Vagina (tissue), 2 donors: ENCODE results near the gene SORCS2. TPM values are rescaled to one million over a fixed set of nuclear protein-coding genes. Genes with fewer than 3 reads are reported as not detected.

Experiments used
- DNase-seq, 2 donors: peaks; one replicate each; pipeline ENCODE4 v3.0.0-alpha.2; 2017; ENCODE audit errors: extremely low spot score in 2 of 2
- H3K27ac ChIP-seq: fragments of 200-600 bp; sonication (generic); one replicate; pipeline ENCODE4 v1.5.1; 2019
- H3K27me3 ChIP-seq: fragments of 200-600 bp; sonication (generic); one replicate; pipeline ENCODE4 v1.5.1; 2019
- H3K36me3 ChIP-seq, 2 donors: fragments of 200-600 bp; sonication (generic); one replicate each; pipeline ENCODE4 v1.5.1; 2017 to 2019
- H3K4me1 ChIP-seq: fragments of 200-600 bp; sonication (generic); one replicate; pipeline ENCODE4 v1.5.1; 2019
- H3K4me3 ChIP-seq, 2 donors: fragments of 200-600 bp; sonication (generic); 1 replicate in 1 of 2; 2 replicates in 1 of 2; pipeline ENCODE4 v1.5.1; 2016 to 2019
- H3K9me3 ChIP-seq: fragments of 200-600 bp; sonication (generic); one replicate; pipeline ENCODE4 v1.5.1; 2019
- POLR2A ChIP-seq, 2 donors: fragments of 450-650 bp; IDR thresholded peaks; one replicate each; pipeline ENCODE4 v1.6.1; 2017; ENCODE audit warnings: antibody characterized with exemption in 2 of 2, mild to moderate bottlenecking in 2 of 2, moderate library complexity in 2 of 2
- POLR2AphosphoS5 ChIP-seq, 2 donors: sonication (generic); formaldehyde crosslinking; IDR thresholded peaks; one replicate each; pipeline ENCODE4 v1.9.0; 2017; ENCODE audit warnings: antibody characterized with exemption in 2 of 2, mild to moderate bottlenecking in 2 of 2, low read depth in 1 of 2; ENCODE audit not compliant: insufficient read depth in 1 of 2
- intact Hi-C: fragments of 100-400 bp; cut with DNase I; formaldehyde crosslinking; loops from one replicate; pipeline ENCODE4 v1.15.1; 2023
- total RNA-seq: library from RNA; depleted of rRNA; stranded (reverse); fragments of >200 nt; gene quantifications from one replicate; pipeline ENCODE4 v1.2.3, GENCODE V29; 2016
- TF ChIP-seq, protein P1 (sequence below), 3 experiments: fragments of 450-650 bp in 2 of 3; fragments of 200-600 bp in 1 of 3; sonication (generic) in 1 of 3; IDR thresholded peaks; one replicate each; pipeline ENCODE4 v1.5.1; 2017 to 2019; ENCODE audit warnings: antibody characterized with exemption in 3 of 3, mild to moderate bottlenecking in 2 of 3, moderate library complexity in 2 of 3

The SORCS2 gene
- total RNA-seq, 1 donor from 2014 or later: 5.4 TPM

DNA sequence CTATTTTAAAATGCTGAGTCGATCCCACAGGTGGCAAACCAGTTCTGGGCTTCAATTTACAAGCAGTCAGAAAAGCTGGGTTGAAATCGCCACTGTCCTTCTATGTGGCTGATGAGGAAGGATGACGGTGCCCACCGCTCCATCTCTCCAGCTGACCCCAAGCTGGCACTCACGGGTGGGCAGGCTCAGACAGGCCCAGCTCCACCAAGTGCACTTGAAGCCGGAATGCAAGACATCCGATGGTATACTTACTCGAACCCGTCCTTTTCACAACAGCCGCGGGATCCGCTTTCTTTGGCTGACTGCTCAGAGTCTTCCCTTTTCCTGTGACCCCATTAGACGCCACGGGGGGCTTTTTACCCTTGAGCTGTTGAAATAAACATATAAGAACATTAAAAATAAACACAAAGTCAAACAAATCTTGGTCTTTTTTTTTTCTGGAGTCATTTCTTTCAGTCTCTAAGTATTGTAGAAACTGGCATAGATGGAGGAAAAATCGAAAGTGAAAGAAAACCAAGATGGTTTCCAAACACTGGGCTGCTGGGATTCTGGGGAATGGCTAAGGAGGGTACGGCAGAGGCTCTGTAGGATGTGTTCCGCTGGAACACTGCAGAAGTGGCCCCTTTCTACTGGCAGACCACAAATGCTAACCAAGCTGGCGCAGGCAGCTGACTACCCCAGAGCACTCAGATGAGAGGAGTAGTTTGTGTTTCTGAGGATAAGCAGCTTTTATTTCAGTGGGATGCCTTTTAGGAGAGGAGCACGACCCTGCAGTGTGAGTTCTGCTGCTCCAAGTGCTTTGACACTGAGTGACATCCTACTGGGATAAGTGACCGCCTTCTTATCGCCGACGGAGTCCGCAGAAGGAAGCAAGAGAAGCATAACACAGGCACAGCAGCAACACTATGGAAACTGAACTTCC lies 586.4 kb downstream of the SORCS2 start:
- Histone ChIP-seq H3K27me3 (no peaks in the 10 kb centered on the region), H3K27ac (no peak overlapping the region), H3K36me3 (peaks cover 0 to 32% of the 10 kb centered on the region in 2 donors), H3K9me3 (no peaks in the 10 kb centered on the region), H3K4me1 (peaks cover 8% of the 10 kb centered on the region), H3K4me3 (no peak overlapping the region)
- DNase-seq: no peak
- TF ChIP-seq, protein P1, sequence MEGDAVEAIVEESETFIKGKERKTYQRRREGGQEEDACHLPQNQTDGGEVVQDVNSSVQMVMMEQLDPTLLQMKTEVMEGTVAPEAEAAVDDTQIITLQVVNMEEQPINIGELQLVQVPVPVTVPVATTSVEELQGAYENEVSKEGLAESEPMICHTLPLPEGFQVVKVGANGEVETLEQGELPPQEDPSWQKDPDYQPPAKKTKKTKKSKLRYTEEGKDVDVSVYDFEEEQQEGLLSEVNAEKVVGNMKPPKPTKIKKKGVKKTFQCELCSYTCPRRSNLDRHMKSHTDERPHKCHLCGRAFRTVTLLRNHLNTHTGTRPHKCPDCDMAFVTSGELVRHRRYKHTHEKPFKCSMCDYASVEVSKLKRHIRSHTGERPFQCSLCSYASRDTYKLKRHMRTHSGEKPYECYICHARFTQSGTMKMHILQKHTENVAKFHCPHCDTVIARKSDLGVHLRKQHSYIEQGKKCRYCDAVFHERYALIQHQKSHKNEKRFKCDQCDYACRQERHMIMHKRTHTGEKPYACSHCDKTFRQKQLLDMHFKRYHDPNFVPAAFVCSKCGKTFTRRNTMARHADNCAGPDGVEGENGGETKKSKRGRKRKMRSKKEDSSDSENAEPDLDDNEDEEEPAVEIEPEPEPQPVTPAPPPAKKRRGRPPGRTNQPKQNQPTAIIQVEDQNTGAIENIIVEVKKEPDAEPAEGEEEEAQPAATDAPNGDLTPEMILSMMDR (IDR thresholded peaks at IDR 0.05): no peak
- no peak for TF ChIP-seq POLR2A (IDR thresholded peaks at IDR 0.05)
- TF ChIP-seq POLR2AphosphoS5 (IDR thresholded peaks at IDR 0.05; ENCODE audit: insufficient read depth in 1 of 2, low read depth in 1 of 2): no peak
- intact Hi-C loops: no loop called here

DNA sequence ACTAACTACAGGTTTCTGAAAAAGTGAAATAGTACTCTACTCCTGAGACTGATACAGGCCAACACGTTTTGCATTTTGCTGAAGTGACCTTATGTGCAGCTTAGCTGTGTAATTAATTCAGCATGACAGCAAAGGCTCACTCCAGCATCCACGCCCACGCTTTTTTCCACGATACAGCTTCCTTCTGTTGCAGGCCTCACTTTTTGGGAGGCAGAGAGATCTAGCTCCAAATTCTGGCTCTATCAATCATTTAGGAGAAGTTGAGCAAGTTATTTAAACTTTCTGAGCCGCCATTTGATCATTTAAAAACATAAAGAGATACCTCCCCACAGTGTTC lies 587.1 kb downstream of the SORCS2 start:
- Histone ChIP-seq H3K4me1 (peaks cover 8% of the 10 kb centered on the region), H3K36me3 (peaks cover 0 to 26% of the 10 kb centered on the region in 2 donors), H3K27me3 (no peaks in the 10 kb centered on the region), H3K4me3 (no peak overlapping the region), H3K27ac (no peak overlapping the region), H3K9me3 (no peaks in the 10 kb centered on the region)
- DNase-seq: no peak
- intact Hi-C loops: no loop called here
- no peak for TF ChIP-seq POLR2A (IDR thresholded peaks at IDR 0.05)

DNA sequence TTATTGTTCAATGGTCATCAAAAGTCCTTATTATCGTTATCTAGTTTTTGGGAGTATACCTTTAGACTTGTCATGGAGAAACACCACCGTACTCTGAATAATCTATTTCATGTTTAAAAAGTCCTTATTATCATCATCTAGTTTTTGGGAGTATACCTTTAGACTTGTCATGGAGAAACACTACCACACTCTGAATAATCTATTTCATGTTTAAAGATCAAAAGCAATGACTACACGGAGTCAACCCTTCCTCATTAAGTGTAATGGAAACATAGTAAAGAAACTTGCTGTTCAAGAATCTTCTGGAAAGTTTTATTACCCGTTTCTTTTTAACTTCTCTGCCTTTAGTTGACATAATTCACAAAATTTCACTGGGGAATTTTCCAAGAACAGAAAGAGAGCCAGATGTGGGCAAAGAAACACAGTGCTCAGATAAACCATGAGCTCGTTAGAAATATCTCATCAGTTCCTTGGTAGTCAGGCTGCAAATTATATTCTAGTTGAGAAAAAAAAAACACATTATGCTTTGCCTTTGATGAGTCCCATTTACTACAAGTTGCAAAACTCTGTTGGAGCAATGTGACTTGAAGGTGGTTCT lies 588.5 kb downstream of the SORCS2 start:
- H3K27ac ChIP-seq: no peak overlapping the region
- H3K9me3 ChIP-seq: no peaks in the 10 kb centered on the region
- peaks cover 0 to 24% of the 10 kb centered on the region in 2 donors for H3K36me3 ChIP-seq
- H3K4me1 ChIP-seq: peaks cover 8% of the 10 kb centered on the region
- DNase-seq: no peak
- H3K27me3 ChIP-seq: no peaks in the 10 kb centered on the region
- TF ChIP-seq POLR2AphosphoS5 (IDR thresholded peaks at IDR 0.05; ENCODE audit: insufficient read depth in 1 of 2, low read depth in 1 of 2) (no peak), POLR2A (IDR thresholded peaks at IDR 0.05) (no peak)
- TF ChIP-seq, protein P1 (IDR thresholded peaks at IDR 0.05): no peak
- H3K4me3 ChIP-seq: no peak overlapping the region
- intact Hi-C loops: no loop called here

DNA sequence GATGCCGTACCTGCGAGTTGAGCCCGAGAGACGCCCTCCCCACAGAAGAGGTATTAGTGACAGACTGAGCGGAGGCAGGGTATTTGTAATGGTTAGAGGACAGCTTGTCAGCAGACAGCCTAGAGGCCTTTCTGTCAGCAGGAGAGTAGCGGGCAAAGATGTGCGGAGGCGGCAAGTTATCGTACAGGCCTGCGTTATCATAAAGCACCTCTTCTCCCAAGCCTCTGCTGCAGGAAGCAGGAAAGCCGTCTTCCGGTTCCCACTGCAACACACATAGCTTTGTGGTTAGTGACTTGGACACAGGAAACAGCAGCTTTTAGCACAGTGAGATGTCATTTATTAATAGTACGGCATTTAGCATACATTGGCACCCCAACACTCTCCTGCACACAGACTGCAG lies 589.0 kb downstream of the SORCS2 start:
- no peak for DNase-seq
- no peak overlapping the region for H3K27ac ChIP-seq
- no peaks in the 10 kb centered on the region for H3K27me3 ChIP-seq
- intact Hi-C loops: no loop called here
- H3K36me3 ChIP-seq: peaks cover 0 to 19% of the 10 kb centered on the region in 2 donors
- TF ChIP-seq POLR2A (IDR thresholded peaks at IDR 0.05) (no peak), POLR2AphosphoS5 (IDR thresholded peaks at IDR 0.05; ENCODE audit: insufficient read depth in 1 of 2, low read depth in 1 of 2) (no peak)
- TF ChIP-seq, protein P1 (IDR thresholded peaks at IDR 0.05): no peak
- no peak overlapping the region for H3K4me3 ChIP-seq
- no peaks in the 10 kb centered on the region for H3K9me3 ChIP-seq
- peaks cover 8% of the 10 kb centered on the region for H3K4me1 ChIP-seq

DNA sequence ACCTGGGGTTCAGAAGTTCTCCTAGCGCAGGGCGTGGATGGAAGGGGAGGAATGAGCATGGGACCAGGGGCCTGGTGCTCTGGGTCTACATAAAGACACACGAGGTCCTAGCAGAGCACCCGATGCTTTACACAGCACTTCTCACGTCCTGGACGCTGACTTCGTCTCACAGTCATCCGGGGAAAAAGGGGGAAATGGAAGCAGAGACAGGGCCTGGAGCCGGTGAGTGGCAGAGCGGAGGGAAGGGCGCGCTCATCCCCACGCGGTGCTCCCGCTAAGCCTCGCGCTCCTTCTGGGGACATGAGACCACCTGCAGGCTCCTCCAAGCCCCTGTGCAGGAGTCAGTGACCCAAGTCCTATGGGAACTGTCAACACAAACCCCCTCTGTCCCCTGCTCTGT lies 589.7 kb downstream of the SORCS2 start:
- no peak for DNase-seq
- Histone ChIP-seq H3K27me3 (no peaks in the 10 kb centered on the region), H3K4me1 (peaks cover 8% of the 10 kb centered on the region), H3K36me3 (peaks cover 0 to 15% of the 10 kb centered on the region in 2 donors), H3K27ac (no peak overlapping the region), H3K9me3 (no peaks in the 10 kb centered on the region), H3K4me3 (no peak overlapping the region)
- intact Hi-C loops: no loop called here
- TF ChIP-seq POLR2AphosphoS5 (IDR thresholded peaks at IDR 0.05; ENCODE audit: insufficient read depth in 1 of 2, low read depth in 1 of 2): no peak
- TF ChIP-seq POLR2A (IDR thresholded peaks at IDR 0.05): no peak
- TF ChIP-seq, protein P1 (IDR thresholded peaks at IDR 0.05): no peak
